ENCODE results near the gene PIK3R3. TPM values are rescaled to one million over a fixed set of nuclear protein-coding genes. Genes with fewer than 3 reads are reported as not detected.

PIK3R3 gene
- total RNA-seq, 1 experiment from 2014 or later: 9.0 TPM

GRCh38 chr1:46039571-46040052 is 92.8 kb downstream of the PIK3R3 start (continued):
- no peak for TF ChIP-seq PRDM15 (CRISPR knock-in tag; IDR thresholded peaks at IDR 0.05)
- TF ChIP-seq TCF7 (CRISPR knock-in tag; IDR thresholded peaks at IDR 0.05; ENCODE audit: low read depth): no peak
- TF ChIP-seq CREB1 (CRISPR knock-in tag; IDR thresholded peaks at IDR 0.05): no peak
- TF ChIP-seq CTCF (IDR thresholded peaks at IDR 0.05): no peak
- no peak for TF ChIP-seq NR2C2 (CRISPR knock-in tag; IDR thresholded peaks at IDR 0.05)
- TF ChIP-seq MAX (CRISPR knock-in tag; IDR thresholded peaks at IDR 0.05): no peak
- no peak for TF ChIP-seq IRF1 (CRISPR knock-in tag; IDR thresholded peaks at IDR 0.05)
- TF ChIP-seq ZNF425 (CRISPR knock-in tag; conservative IDR thresholded peaks at IDR 0.05): no peak

- Mint-ChIP-seq H3K9me3 (no peaks in the 10 kb centered on the region), H3K27me3 (ENCODE audit: low read depth) (no peaks in the 10 kb centered on the region), H3K36me3 (peaks cover 4% of the 10 kb centered on the region), H3K27ac (no peak overlapping the region), H3K4me1 (no peaks in the 10 kb centered on the region), H3K4me3 (no peak overlapping the region)
- ChIA-PET CTCF (interaction anchor here (0.7 to 7.2 kb wide), 3 partner anchors 130 to 208 kb away, joined by 3 to 60 read pairs (median 8); no protein-coding TSS in a partner anchor), POLR2A (no interaction called here)
- ATAC-seq (peak; percentile 76), DNase-seq (ENCODE audit: low spot score) (peak; percentile 92)
- TF ChIP-seq ZNF232 (CRISPR knock-in tag; IDR thresholded peaks at IDR 0.05) (no peak), RORB (CRISPR knock-in tag; IDR thresholded peaks at IDR 0.05) (no peak), FOXP1 (CRISPR knock-in tag; IDR thresholded peaks at IDR 0.05; ENCODE audit: borderline replicate concordance) (peak; percentile 36; the same call in 1 of the 2 replicates), CTCF (IDR thresholded peaks at IDR 0.05) (peak; percentile 98), ZMAT4 (CRISPR knock-in tag; IDR thresholded peaks at IDR 0.05) (no peak), JUN (CRISPR knock-in tag; IDR thresholded peaks at IDR 0.05) (no peak), ZNF416 (CRISPR knock-in tag; IDR thresholded peaks at IDR 0.05) (no peak), GRHL2 (CRISPR knock-in tag; IDR thresholded peaks at IDR 0.05; ENCODE audit: insufficient replicate concordance, severe bottlenecking) (no peak), RELA (CRISPR knock-in tag; IDR thresholded peaks at IDR 0.05; ENCODE audit: borderline replicate concordance) (no peak), IRF1 (CRISPR knock-in tag; IDR thresholded peaks at IDR 0.05) (no peak), NR2C2 (CRISPR knock-in tag; IDR thresholded peaks at IDR 0.05) (no peak), TEAD1 (CRISPR knock-in tag; IDR thresholded peaks at IDR 0.05) (no peak; the same call in 1 of the 2 replicates), ZSCAN18 (CRISPR knock-in tag; IDR thresholded peaks at IDR 0.05) (no peak)
These were observed 95.3 kb downstream of the PIK3R3 start for GRCh38 chr1:46036894-46037839.

Measured in WTC11 (cell line).